Epithelial cell of prostate (primary cell): ENCODE data around the gene CPEB4.

Experiments
- DNase-seq: peaks from one replicate; pipeline ENCODE4 v3.0.0-alpha.2; 2011; ENCODE audit warnings: low read depth, low spot score
- H3K27ac ChIP-seq: fragments of 450-650 bp; 2 replicates; pipeline ENCODE4 v1.5.1; 2017; ENCODE audit warnings: mild to moderate bottlenecking

The CPEB4 gene

DNA sequence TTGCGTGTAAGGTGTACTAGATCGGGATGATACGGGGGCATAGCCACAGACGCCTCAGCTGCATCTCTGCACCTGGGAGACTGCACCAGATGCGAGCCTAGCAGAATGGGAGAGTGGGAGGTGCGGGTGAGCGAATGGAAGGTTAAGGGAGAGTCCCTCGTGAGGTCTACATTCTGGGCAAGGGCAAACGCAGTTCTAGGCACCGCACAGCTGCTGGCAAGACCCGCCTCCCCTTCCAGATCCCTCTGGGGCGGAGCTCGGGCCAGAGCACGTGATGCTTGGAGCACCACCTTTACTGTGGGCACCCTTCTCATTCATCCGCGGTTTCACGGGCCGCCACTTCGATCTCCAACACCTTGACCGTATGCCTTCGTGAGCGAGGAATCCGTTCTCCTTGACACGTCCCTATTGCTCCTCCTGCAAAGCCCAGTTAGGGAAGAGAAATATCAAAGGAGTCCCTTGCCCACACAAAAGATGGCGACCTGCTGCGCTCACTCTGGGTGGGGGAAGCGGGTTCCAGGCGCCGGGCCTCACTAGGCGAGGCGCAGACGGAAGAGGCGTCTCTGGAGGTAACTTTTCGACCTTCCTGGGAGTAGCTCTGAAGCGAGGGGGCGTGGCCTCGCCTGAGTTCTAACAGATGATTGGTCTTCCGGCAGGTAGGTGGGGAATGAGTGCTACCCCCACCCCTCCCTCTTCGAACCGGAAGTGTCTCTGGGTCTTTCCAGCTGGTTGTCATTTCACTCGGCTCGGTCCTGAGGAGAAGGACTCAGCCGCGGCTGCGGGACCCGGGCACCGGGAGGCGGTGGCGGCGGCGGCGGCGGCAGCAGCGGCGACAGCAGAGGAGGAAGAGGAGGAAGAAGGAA lies at the start of gene CPEB4:
Gene CPEB4, plus strand, starts transcription at position 740 of the 863 bp plus-strand sequence. CDS start 1,385 bp downstream, outside the sequence.
- peak; percentile 97 for DNase-seq
- H3K27ac ChIP-seq = peak within 1 kb of the TSS; percentile 61

- no peak for DNase-seq
Measured at GRCh38 chr5:173839117-173839713, 48.9 kb upstream of the CPEB4 start.

GRCh38 chr5:173840111-173840983 lies 47.8 kb upstream of the CPEB4 start:
- DNase-seq = no peak

More at GRCh38 chr5:173839117-173839713, 48.9 kb upstream of the CPEB4 start:
- no peak overlapping the region for H3K27ac ChIP-seq

DNA sequence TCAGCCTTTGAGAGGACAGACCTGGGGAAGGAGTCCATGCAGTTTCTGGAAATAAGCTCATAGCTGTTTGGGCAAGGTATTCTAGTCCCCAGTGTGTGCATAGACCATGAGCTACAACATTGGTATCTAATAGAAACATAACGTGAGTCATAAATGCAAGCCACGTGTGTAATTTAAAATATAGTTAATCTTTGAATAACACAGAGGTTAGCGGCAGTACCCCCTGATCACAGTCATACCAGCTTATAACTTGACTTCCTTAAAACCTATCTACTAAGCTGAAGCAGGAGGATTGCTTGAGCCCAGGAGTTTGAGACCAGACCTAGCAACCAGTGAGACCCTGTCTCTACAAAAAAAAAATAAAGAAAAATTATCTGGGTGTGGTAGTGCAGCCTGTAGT lies 46.4 kb upstream of the CPEB4 start:
- no peak overlapping the region for H3K27ac ChIP-seq
- DNase-seq = no peak

More at GRCh38 chr5:173840111-173840983, 47.8 kb upstream of the CPEB4 start:
- H3K27ac ChIP-seq = no peak overlapping the region

- no peak overlapping the region for H3K27ac ChIP-seq
- no peak for DNase-seq
Measured at GRCh38 chr5:173843794-173844193, 44.4 kb upstream of the CPEB4 start.

- peak; percentile 33 for DNase-seq
- H3K27ac ChIP-seq = no peak overlapping the region
Measured at GRCh38 chr5:173845321-173845720, 42.8 kb upstream of the CPEB4 start.

DNA sequence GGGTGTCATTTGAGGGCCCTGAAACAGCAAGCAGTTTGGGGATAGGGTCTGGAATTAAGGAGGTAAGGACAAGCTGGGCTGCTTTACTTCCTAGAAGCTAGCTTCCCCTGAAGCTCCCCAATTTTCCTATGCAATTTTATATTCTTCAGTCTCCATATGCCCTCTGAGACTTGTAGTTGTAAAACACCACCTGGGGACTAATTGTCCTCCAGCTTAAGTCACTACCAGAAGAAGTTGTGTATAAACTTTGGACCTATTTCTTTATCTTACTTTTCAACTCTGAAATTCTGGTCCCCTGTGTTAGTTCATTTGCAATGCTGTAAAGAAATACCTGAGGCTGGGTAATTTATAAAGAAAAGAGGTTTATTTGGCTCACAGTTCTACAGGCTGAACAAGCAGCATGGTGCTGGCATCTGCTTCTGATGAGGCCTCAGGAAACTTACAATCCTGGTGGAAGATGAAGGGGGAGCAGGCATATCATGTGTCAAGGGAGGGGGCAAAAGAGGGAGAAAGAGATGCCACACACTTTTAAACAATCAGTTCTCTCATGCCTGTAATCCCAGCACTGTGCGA lies 41.1 kb upstream of the CPEB4 start:
- no peak for DNase-seq
- H3K27ac ChIP-seq = no peak overlapping the region

- H3K27ac ChIP-seq = no peak overlapping the region
- no peak for DNase-seq
Measured at GRCh38 chr5:173848986-173849596, 39.1 kb upstream of the CPEB4 start.

- DNase-seq = no peak
- no peak overlapping the region for H3K27ac ChIP-seq
Measured at GRCh38 chr5:173849908-173850307, 38.2 kb upstream of the CPEB4 start.

DNA sequence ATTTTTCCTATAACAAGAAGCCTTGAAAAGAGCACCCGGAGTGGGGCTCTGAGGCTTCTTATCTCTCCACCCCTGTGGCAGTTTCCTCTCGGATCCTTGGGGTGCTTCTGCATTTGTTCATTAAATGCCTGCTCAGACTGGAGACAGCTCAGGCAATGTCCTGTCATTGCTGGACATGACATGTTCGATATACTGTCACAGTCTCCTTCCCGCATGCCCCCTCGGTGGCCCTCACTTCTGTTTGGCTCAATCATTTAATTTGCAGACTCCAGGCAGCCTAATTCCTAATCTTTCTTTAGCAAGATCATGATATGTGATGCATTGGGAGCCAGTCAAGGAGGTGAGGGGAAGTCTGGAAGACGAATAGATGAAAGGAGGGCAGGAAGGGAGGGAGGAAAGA lies 37.5 kb upstream of the CPEB4 start:
- DNase-seq = no peak
- H3K27ac ChIP-seq = no peak overlapping the region

GRCh38 chr5:173851595-173852243 lies 36.4 kb upstream of the CPEB4 start:
- no peak overlapping the region for H3K27ac ChIP-seq
- no peak for DNase-seq

DNA sequence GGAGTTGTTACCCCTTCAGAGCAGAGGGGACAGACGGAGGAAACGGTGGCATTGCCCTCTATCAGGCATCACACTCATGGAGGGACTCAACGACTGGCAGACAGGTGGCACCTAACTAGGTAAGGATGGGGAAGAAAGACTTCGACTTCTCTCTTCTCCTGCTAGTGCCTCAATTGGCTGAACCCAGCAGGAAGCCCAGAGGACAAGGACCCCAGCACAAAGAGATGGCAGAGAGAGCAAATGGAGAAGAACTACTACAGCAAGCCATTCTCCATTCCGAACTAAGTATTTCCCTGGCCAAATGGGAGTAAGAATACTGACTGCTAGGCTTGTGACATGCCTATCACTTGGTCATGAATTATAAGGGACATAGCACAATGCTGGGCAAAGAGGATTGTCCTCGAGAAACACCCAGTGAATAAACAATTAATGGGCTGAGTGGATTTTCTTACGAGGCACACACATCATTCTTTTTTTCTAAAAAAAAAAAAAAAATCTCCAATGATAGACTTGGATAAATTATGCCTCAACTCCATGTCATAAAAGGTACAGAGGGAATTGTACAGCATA lies 35.3 kb upstream of the CPEB4 start:
- DNase-seq = no peak
- no peak overlapping the region for H3K27ac ChIP-seq

DNA sequence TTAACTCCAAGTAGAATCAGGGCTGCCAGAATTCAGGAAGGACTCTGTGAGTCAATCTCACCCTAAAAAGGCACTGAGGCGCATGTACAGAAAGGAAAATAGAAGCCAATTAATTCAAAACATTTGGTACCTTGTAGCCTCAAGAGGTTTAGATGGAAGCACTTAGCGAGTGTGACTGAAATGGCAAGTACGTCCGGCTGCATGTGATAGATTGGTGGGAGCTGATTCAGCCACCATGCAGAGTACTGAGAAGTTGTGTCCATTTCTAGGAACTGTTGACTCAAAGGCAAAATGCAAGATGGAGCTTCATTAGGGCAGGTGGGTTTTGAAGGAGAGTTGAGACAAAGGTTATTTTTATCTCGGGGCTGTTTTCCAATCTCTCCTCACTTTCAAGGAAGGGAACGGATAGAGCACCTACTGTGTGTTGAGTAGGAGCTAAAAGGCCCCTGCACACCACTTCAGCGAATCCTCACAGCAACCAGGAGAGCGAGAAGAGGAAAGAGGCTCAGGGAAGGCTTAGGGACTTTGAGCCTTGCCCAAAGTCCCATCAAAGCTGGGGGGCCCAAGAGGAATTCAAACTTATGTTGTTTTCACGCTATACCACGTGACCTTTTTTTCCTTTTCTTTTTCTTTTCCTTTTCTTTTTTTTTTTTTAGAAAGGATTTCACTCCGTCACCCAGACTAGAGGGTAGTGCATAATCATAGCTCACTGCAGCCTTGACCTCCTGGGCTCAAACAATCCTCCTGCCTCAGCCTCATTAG lies 34.6 kb upstream of the CPEB4 start:
- H3K27ac ChIP-seq = no peak overlapping the region
- no peak for DNase-seq

DNA sequence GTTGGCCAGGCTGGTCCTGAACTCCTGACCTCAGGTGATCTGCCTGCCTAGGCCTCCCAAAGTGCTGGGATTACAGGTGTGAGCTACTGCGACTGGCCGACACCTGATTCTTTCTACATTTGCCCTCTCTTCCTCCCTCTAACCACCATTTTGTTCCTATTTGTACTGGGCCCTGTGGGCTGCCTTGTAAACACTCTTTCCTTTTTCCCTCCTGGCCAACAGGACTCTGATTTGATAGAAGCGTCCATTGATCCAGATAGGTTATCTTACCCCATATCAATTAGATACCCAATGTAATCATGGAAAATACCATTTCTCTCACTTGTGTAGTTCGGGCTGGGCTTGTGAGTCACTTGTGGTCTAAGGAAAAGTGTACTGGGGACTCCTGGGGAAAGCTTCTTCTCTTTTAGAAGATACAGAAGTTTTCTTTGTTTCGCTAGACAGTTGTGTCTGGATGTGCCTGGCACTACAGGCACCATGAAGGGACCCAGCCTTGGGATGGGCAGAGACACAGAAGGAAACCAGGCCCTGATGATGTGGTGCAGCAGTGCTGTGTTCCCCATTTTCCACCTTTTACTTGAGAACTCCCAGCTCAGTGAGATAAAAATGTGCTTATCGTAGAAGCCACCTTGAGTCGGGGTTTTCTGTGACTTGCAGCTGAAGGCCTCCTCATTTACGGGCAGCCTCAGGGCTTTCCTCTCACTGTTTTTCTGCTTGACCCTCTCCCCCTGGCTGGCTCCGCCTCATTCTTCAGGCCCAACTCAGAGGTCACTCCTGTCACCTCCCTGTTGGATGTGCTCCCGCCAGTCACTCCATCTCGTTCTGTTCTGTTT lies 32.8 kb upstream of the CPEB4 start:
- DNase-seq = no peak
- H3K27ac ChIP-seq = no peak overlapping the region

GRCh38 chr5:173855995-173856656 lies 32.0 kb upstream of the CPEB4 start:
- H3K27ac ChIP-seq = no peak overlapping the region
- no peak for DNase-seq

DNA sequence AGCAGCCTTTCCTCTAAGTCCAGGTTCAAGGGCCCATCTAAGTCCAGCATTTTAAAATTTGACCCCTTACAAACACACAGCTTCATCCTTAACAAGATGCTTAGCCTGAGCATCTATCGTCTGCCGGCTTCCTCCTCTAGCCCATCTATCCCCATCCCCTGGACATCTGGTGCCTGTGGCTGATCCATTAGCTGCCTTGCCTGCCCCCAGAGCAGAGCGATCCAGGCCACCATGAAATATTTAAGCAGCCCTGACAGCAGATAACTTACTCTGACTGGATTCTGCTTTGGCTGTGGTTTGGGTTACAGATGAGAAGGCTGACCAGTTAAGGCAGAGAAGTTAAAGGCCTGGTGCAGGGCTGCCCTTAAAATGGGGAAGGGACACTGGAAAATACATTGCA lies 30.9 kb upstream of the CPEB4 start:
- DNase-seq = no peak
- no peak overlapping the region for H3K27ac ChIP-seq

- no peak overlapping the region for H3K27ac ChIP-seq
Measured at GRCh38 chr5:173858021-173858669, 30.0 kb upstream of the CPEB4 start.

More at GRCh38 chr5:173858021-173858669, 30.0 kb upstream of the CPEB4 start:
- no peak for DNase-seq
